Measurements from ENCODE around the gene TTLL10.

Gene TTLL10

DNA sequence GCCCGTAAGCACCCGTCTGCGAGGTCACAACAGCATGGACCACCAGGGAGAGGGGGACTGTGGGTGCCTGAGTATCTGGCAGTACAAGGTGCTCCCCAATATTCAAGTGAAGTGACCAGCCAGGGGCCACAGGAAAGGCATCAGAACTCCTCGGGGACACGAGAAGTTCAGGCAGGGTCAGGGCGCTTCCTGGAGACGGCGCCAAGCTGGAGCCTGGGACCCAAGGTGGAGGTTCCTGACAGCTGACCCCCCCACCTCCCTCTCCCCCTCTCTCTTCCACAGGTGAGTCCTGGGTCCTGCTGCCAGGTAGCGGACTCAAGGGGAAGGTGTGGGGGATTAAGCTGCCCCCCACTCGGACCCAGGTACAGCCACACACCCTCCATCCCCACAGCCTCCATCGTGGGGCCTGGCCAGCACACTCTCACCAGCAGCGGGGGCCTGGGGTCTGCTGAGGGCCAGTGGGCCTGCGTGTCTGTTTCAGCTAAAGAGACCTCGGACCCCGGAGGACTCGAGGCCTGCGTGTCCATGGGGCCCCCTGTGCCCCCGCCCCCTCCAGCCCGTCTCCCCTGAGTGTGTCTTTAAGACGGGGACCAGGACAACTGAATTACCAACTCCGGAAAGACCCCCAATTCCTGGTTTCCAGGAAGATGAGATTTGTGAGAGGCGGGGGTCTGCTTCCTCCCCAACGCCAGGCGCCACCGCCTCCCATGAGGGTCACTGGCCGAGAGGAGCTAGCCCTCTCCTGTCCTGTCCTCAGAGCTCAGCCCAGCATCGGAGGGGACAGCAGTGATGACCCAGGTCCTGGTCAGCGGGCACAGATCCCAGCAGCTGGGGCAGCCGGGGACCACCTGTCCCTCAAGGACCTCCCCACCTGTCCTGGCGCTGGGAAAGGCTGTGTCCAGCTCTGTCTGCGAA is 26.5 kb downstream of the TTLL10 start:
- Histone ChIP-seq H3K27me3 (ENCODE audit: insufficient read depth, low read depth) (peaks cover 55% of the 10 kb centered on the region), H3K27ac (no peak overlapping the region), H3K4me1 (ENCODE audit: low read depth, poor library complexity, severe bottlenecking) (no peaks in the 10 kb centered on the region), H4K20me1 (ENCODE audit: insufficient read depth) (no peaks in the 10 kb centered on the region), H3K79me2 (ENCODE audit: insufficient read depth, low read depth) (no peaks in the 10 kb centered on the region), H3K9ac (no peak overlapping the region), H3K36me3 (ENCODE audit: insufficient read depth) (no peaks in the 10 kb centered on the region), H3K4me3 (IDR thresholded peaks at IDR 0.05; ENCODE audit: insufficient read depth, low read depth, low read length) (no peak overlapping the region), H3K4me2 (no peak overlapping the region), H2AFZ (ENCODE audit: low read depth) (no peak overlapping the region)
- TF ChIP-seq, protein P1, sequence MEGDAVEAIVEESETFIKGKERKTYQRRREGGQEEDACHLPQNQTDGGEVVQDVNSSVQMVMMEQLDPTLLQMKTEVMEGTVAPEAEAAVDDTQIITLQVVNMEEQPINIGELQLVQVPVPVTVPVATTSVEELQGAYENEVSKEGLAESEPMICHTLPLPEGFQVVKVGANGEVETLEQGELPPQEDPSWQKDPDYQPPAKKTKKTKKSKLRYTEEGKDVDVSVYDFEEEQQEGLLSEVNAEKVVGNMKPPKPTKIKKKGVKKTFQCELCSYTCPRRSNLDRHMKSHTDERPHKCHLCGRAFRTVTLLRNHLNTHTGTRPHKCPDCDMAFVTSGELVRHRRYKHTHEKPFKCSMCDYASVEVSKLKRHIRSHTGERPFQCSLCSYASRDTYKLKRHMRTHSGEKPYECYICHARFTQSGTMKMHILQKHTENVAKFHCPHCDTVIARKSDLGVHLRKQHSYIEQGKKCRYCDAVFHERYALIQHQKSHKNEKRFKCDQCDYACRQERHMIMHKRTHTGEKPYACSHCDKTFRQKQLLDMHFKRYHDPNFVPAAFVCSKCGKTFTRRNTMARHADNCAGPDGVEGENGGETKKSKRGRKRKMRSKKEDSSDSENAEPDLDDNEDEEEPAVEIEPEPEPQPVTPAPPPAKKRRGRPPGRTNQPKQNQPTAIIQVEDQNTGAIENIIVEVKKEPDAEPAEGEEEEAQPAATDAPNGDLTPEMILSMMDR (conservative IDR thresholded peaks at IDR 0.05; ENCODE audit: low read depth, low read length): no peak

DNA sequence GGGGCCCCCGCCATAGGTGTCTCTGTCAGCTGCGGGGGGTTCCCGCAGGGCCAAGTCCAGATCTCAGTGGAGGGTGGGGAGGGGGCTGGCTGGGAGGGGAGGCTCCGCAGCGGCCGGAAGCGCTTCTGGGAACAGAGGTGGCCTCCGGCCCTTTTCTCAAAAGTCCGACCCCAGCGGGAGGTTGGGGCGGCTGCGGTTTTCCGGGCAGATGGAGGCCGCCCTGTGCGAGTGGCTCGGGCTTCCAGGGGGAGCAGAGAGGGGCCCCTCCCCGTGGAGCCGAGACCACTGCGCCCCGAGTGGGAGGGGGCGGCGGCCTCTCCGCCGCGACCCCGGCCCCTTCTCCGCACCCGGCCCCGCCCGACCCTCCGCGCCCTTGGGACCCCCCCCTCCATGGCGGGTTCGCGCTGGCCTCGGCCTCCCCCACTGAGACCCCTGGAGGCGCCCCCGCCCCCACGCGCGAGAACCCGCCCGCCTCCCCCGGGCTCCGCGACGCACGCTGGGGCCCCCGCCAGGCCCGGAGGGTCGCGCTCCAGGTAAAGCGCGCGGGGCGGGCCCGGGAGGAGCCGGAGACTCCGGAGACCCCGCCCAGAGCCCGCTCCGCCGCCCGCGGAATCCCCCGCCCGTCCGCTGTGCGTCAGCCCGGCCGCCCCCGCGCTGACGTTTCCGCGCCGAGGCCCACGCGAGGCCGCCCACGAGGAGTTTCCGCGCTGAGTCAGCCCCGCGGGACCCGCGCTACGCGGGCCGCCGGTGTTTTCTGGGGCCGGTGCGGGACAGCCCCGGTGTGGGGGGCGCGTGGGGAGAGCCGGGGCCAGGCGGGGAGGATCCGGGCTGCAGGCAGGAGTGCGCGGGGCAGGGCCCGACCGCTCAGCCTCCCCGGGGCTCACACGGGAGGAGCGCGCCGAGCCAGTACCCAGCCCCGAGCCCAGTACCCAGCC is 27.5 kb downstream of the TTLL10 start:
- no peaks in the 10 kb centered on the region for H4K20me1 ChIP-seq (ENCODE audit: insufficient read depth)
- peaks cover 55% of the 10 kb centered on the region for H3K27me3 ChIP-seq (ENCODE audit: insufficient read depth, low read depth)
- H3K36me3 ChIP-seq (ENCODE audit: insufficient read depth): no peaks in the 10 kb centered on the region
- H3K4me2 ChIP-seq: 0 out of 2 replicates have a peak overlapping the region, but pooled peaks have one; percentile 17
- H3K4me1 ChIP-seq (ENCODE audit: low read depth, poor library complexity, severe bottlenecking): no peaks in the 10 kb centered on the region
- H3K4me3 ChIP-seq (IDR thresholded peaks at IDR 0.05; ENCODE audit: insufficient read depth, low read depth, low read length): no peak overlapping the region
- H3K79me2 ChIP-seq (ENCODE audit: insufficient read depth, low read depth): no peaks in the 10 kb centered on the region
- TF ChIP-seq, protein P1 (conservative IDR thresholded peaks at IDR 0.05; ENCODE audit: low read depth, low read length): no peak
- no peak overlapping the region for H3K27ac ChIP-seq
- H3K9ac ChIP-seq: no peak overlapping the region
- no peak overlapping the region for H2AFZ ChIP-seq (ENCODE audit: low read depth)

DNA sequence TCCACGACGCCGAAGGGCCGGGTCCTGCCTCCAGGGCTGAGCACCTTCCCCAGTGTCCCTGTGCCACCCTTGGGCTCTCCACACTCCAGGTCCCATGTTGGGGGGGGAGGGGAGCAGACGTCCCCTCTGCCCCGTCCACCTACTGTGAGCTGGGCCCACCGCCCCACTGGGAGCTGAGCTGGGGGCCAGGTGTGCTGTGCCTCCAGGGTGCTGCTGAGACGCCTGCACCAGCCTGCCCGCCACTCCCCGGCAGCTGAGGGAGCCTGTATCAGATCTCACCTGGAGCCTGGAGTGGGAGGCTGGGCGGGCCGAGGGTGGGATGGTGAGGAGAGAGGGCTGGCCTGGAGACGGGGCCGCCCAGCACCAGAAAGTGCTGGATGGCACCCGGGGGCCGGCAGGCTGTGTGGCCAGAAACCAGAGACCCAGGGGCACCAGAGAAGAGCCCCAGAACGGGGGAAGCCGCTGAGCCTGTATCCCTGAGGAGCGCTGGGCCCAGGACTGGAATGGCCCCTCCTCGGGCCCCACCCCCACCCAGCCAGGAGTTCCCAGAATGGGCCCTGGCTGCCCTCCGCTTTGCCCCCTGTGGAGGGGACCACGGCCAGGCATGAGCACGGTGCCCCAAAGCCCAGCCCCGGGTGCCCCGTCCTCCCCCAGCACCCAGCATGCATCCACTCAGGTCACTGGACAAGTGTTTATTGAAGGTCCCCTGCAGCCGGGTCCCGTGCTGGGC is 29.3 kb downstream of the TTLL10 start:
- no peak overlapping the region for H3K4me2 ChIP-seq
- no peaks in the 10 kb centered on the region for H3K36me3 ChIP-seq (ENCODE audit: insufficient read depth)
- no peaks in the 10 kb centered on the region for H3K79me2 ChIP-seq (ENCODE audit: insufficient read depth, low read depth)
- H3K27ac ChIP-seq: no peak overlapping the region
- peaks cover 64% of the 10 kb centered on the region for H3K27me3 ChIP-seq (ENCODE audit: insufficient read depth, low read depth)
- H3K4me3 ChIP-seq (IDR thresholded peaks at IDR 0.05; ENCODE audit: insufficient read depth, low read depth, low read length): no peak overlapping the region
- H3K4me1 ChIP-seq (ENCODE audit: low read depth, poor library complexity, severe bottlenecking): peaks cover 13% of the 10 kb centered on the region
- no peaks in the 10 kb centered on the region for H4K20me1 ChIP-seq (ENCODE audit: insufficient read depth)
- H2AFZ ChIP-seq (ENCODE audit: low read depth): no peak overlapping the region
- TF ChIP-seq, protein P1 (conservative IDR thresholded peaks at IDR 0.05; ENCODE audit: low read depth, low read length): no peak
- no peak overlapping the region for H3K9ac ChIP-seq
